Stimulated activated CD4-positive, alpha-beta T cell treated with anti-CD3 and anti-CD28 coated beads, Interleukin-12 subunit alpha, Interleukin-12 subunit beta, amount 100 ng/mL, for 24 hours (primary cell): Measurements from ENCODE around the gene CCL20.
A peak's percentile ranks its signal among the peaks of the same experiment; 100 is the strongest.

Experiments
- DNase-seq, 2 experiments: peaks; one replicate each; pipeline ENCODE4 v3.0.0-alpha.2; 2020; ENCODE audit warnings: low read depth in 2 of 2

Gene CCL20

GRCh38 chr2:227802882-227803281 is 10.8 kb upstream of the CCL20 start:
- no peak for DNase-seq

- DNase-seq, result no peak
Observed at GRCh38 chr2:227804975-227805374, 8.7 kb upstream of the CCL20 start.

GRCh38 chr2:227805578-227805977 is 8.1 kb upstream of the CCL20 start:
- no peak for DNase-seq

- DNase-seq, result no peak
Observed at GRCh38 chr2:227808936-227809335, 4.7 kb upstream of the CCL20 start.

- DNase-seq, result no peak
Observed at GRCh38 chr2:227812001-227812400, 1.6 kb upstream of the CCL20 start.

- DNase-seq, result no peak
Observed at GRCh38 chr2:227813229-227813561, 447 bp upstream of the CCL20 start.

- no peak for DNase-seq
Observed at GRCh38 chr2:227815066-227815465, 1.4 kb downstream of the CCL20 start.

- no peak for DNase-seq
Observed at GRCh38 chr2:227816507-227817294, 3.1 kb downstream of the CCL20 start.

- no peak for DNase-seq
Observed at GRCh38 chr2:227817336-227817735, 3.7 kb downstream of the CCL20 start.

GRCh38 chr2:227817850-227818674 is 4.4 kb downstream of the CCL20 start:
- DNase-seq, result peak; percentile 64 to 85

- no peak for DNase-seq
Observed at GRCh38 chr2:227818675-227819397, 5.2 kb downstream of the CCL20 start.

GRCh38 chr2:227819398-227819697 is 5.7 kb downstream of the CCL20 start:
- DNase-seq, result no peak

GRCh38 chr2:227821043-227821942 is 7.7 kb downstream of the CCL20 start:
- no peak for DNase-seq

GRCh38 chr2:227822416-227823003 is 8.9 kb downstream of the CCL20 start:
- DNase-seq, result no peak

GRCh38 chr2:227823922-227824321 is 10.3 kb downstream of the CCL20 start:
- DNase-seq, result no peak

- no peak for DNase-seq
Observed at GRCh38 chr2:227824711-227825110, 11.1 kb downstream of the CCL20 start.

GRCh38 chr2:227826019-227826521 is 12.4 kb downstream of the CCL20 start:
- no peak for DNase-seq

GRCh38 chr2:227826563-227826962 is 12.9 kb downstream of the CCL20 start:
- no peak for DNase-seq

GRCh38 chr2:227827143-227827542 is 13.5 kb downstream of the CCL20 start:
- no peak for DNase-seq

- no peak for DNase-seq
Observed at GRCh38 chr2:227828477-227828912, 14.9 kb downstream of the CCL20 start.

GRCh38 chr2:227829337-227829736 is 15.7 kb downstream of the CCL20 start:
- no peak for DNase-seq
